ENCODE measurements around the gene G0S2.

The G0S2 gene

DNA sequence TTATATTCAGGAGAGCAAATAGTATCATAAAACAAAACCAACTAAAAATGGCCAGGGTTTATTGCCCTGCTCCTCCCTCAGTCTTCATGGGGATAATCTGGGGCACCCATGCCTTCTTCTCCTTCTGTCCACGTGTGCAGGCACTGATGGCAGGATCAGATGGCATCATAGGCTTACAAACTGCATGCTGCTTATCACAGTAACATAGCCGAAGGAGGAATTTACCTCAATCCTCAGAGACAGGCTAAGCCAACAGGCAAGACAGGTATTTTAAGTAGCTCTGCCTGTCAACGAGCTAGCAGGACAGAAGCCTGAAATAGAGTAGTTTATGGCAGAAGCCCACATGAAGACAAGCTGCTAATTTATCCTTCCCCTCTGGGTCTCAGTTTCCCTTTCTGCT lies 32.4 kb upstream of the G0S2 start:
- Mint-ChIP-seq H3K36me3 (ENCODE audit: low read depth) (no peaks in the 10 kb centered on the region), H3K4me1 (peaks cover 3% of the 10 kb centered on the region), H3K9me3 (no peaks in the 10 kb centered on the region), H3K27ac (no peak overlapping the region), H3K4me3 (no peak overlapping the region), H3K27me3 (peaks cover 2% of the 10 kb centered on the region)
- DNase-seq (no peak), ATAC-seq (no peak)

DNA sequence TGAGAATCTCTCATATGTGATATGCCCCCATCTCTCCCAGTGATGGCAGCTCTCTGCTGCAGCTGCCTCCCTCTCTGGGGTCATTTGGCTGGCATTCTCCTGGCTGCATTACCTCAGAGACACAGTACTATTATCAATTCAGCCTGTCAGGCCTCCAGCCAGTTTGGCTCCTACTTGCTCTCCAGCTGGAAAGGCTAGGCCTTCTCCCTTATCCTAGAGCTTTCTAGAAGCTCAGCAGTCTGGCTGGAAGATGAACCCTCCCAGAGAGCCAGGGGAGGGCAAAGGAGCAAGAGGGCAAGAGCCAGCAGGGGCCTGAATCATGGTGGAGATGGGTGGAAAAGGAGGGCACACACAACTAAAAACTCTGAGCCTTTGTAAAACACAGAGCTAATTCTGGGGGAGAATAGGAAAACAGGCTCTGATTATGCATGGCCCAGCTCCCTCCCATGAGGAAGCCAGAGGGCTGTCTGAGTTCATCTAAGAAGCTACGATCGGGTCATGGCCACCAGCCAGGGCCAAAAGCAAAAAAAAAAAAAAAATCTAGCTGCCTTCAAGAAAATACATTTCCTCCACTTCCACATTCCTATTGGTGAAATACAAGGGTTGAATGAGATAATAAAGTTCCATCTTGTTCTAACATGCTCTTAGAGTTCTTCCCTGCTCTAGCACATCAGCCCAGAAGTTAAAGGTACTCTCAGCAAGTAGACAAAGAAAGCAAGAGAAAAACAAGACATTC lies 31.8 kb upstream of the G0S2 start:
- H3K27me3 Mint-ChIP-seq = no peaks in the 10 kb centered on the region
- no peak overlapping the region for H3K4me3 Mint-ChIP-seq
- no peak overlapping the region for H3K27ac Mint-ChIP-seq
- H3K36me3 Mint-ChIP-seq (ENCODE audit: low read depth) = no peaks in the 10 kb centered on the region
- ATAC-seq = no peak
- H3K4me1 Mint-ChIP-seq = peaks cover 3% of the 10 kb centered on the region
- H3K9me3 Mint-ChIP-seq = no peaks in the 10 kb centered on the region
- no peak for DNase-seq

DNA sequence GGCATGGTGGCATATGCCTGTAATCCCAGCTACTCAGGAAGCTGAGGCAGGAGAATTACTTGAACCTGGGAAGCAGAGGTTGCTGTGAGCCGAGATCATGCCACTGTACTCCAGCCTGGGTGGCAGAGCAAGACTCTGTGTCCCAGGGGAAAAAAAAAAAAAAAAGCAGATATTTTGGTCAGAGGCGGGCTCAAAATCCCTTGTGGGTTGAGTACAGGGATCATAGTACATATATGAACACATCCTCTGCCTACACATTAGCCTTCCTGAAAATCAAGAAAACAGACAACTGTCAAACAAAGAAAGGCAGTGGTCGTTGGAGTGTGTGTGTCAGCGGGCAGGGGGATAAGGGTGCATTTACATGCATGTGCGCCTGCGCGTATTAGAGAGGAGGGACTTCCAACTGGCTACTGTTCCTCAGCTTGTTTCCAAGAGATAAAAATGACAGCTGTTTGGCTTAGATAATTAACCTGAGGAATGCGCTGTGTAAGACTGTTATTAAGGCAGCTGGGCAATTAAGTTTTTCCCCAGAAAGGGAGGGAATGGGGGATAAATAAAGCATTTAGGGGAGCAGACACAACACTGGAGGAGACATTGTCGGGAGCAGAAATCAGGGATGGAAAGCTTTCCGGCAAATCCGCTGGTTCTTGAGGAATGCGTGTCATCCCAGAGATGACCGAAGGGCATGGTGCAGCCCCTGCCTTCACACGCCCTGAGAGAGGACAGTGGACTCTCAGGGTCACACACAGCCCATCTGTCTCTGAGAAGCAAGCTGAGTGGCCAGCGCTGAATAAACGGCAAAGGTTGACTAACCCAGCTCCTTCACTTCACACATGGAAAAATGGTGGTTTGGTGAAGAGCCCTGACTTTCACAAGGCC lies 29.4 kb upstream of the G0S2 start:
- H3K9me3 Mint-ChIP-seq = no peaks in the 10 kb centered on the region
- ATAC-seq (no peak), DNase-seq (no peak)
- no peak overlapping the region for H3K27ac Mint-ChIP-seq
- H3K27me3 Mint-ChIP-seq = no peaks in the 10 kb centered on the region
- H3K4me3 Mint-ChIP-seq = no peak overlapping the region
- H3K36me3 Mint-ChIP-seq (ENCODE audit: low read depth) = no peaks in the 10 kb centered on the region
- peaks cover 19% of the 10 kb centered on the region for H3K4me1 Mint-ChIP-seq

- H3K9me3 Mint-ChIP-seq = no peaks in the 10 kb centered on the region
- no peak for DNase-seq
- no peaks in the 10 kb centered on the region for H3K27me3 Mint-ChIP-seq
- ATAC-seq = no peak
- H3K4me3 Mint-ChIP-seq = no peak overlapping the region
- H3K36me3 Mint-ChIP-seq (ENCODE audit: low read depth) = no peaks in the 10 kb centered on the region
- no peak overlapping the region for H3K27ac Mint-ChIP-seq
- peaks cover 26% of the 10 kb centered on the region for H3K4me1 Mint-ChIP-seq
These were observed 28.7 kb upstream of the G0S2 start for GRCh38 chr1:209646558-209646957.

- H3K9me3 Mint-ChIP-seq = no peaks in the 10 kb centered on the region
- no peak for ATAC-seq
These were observed 28.1 kb upstream of the G0S2 start for GRCh38 chr1:209647156-209647555.

GRCh38 chr1:209648346-209648745 lies 26.9 kb upstream of the G0S2 start:
- no peaks in the 10 kb centered on the region for H3K36me3 Mint-ChIP-seq (ENCODE audit: low read depth)
- H3K4me1 Mint-ChIP-seq = peaks cover 41% of the 10 kb centered on the region
- ATAC-seq = no peak
- no peak for DNase-seq
- H3K27ac Mint-ChIP-seq = no peak overlapping the region
- H3K4me3 Mint-ChIP-seq = no peak overlapping the region
- no peaks in the 10 kb centered on the region for H3K27me3 Mint-ChIP-seq
- no peaks in the 10 kb centered on the region for H3K9me3 Mint-ChIP-seq

More at GRCh38 chr1:209647156-209647555, 28.1 kb upstream of the G0S2 start:
- Mint-ChIP-seq H3K4me1 (peaks cover 30% of the 10 kb centered on the region), H3K36me3 (ENCODE audit: low read depth) (no peaks in the 10 kb centered on the region), H3K27me3 (no peaks in the 10 kb centered on the region), H3K4me3 (no peak overlapping the region), H3K27ac (no peak overlapping the region)
- no peak for DNase-seq

DNA sequence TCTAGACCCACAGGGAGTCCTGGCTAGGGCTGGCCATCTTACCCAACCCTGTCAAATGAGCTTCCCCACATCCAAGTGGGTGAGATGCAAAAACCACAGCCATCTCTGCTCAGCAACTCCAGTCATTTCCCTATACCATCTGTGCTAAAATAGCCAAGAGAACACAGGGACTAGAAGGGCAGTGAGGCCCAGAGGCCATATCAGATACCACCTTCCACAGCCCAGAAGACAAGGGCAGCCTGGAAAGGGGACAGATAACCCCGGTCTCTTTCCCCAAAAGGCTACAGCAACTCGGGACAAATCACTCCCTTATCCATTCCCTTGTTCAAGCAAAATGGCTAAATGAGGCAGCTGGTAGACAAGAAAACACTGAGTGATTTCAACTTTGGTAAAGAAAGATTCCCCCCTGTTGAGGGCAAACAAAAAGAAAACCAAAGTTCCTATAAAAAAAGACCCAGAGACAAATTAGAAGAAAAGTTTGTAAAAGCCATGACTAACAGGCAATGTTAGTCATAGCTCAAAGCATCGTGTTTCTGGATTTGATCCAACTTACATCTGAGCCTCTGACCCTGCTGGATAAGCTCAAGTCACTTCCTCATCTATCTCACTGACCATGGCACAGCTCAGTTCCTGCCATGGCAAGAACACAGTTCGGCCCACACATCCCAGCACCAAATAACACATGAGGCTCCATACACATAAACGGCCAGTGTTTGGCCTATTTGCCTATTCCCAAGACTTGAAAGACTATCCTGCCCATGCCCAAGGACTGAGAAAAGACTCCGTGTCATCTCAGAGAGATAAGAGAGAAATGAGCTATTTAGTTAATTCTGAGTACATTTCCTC lies 26.1 kb upstream of the G0S2 start:
- no peak overlapping the region for H3K4me3 Mint-ChIP-seq
- no peaks in the 10 kb centered on the region for H3K36me3 Mint-ChIP-seq (ENCODE audit: low read depth)
- peak overlapping the region; percentile 4 for H3K27ac Mint-ChIP-seq
- peaks cover 47% of the 10 kb centered on the region for H3K4me1 Mint-ChIP-seq
- DNase-seq (no peak), ATAC-seq (peak; percentile 33)
- no peaks in the 10 kb centered on the region for H3K27me3 Mint-ChIP-seq
- no peaks in the 10 kb centered on the region for H3K9me3 Mint-ChIP-seq

GRCh38 chr1:209650454-209650853 lies 24.8 kb upstream of the G0S2 start:
- no peak overlapping the region for H3K4me3 Mint-ChIP-seq

GRCh38 chr1:209651138-209651587 lies 24.0 kb upstream of the G0S2 start:
- H3K27ac Mint-ChIP-seq = peak overlapping the region; percentile 82
- no peaks in the 10 kb centered on the region for H3K9me3 Mint-ChIP-seq
- DNase-seq (peak; percentile 73), ATAC-seq (peak; percentile 90)
- peaks cover 2% of the 10 kb centered on the region for H3K27me3 Mint-ChIP-seq
- no peaks in the 10 kb centered on the region for H3K36me3 Mint-ChIP-seq (ENCODE audit: low read depth)
- H3K4me1 Mint-ChIP-seq = peaks cover 44% of the 10 kb centered on the region
- no peak overlapping the region for H3K4me3 Mint-ChIP-seq

More at GRCh38 chr1:209650454-209650853, 24.8 kb upstream of the G0S2 start:
- Mint-ChIP-seq H3K36me3 (ENCODE audit: low read depth) (no peaks in the 10 kb centered on the region), H3K27ac (no peak overlapping the region), H3K4me1 (peaks cover 47% of the 10 kb centered on the region), H3K9me3 (no peaks in the 10 kb centered on the region), H3K27me3 (no peaks in the 10 kb centered on the region)
- DNase-seq (no peak), ATAC-seq (no peak)

GRCh38 chr1:209652121-209652735 lies 23.0 kb upstream of the G0S2 start, which contains the start of gene LAMB3:
Gene LAMB3, minus strand, starts transcription at chr1:209652425. Its CDS starts 1,481 bp downstream, at chr1:209650944.
- Mint-ChIP-seq H3K4me1 (peaks cover 44% of the 10 kb centered on the region), H3K4me3 (no peak within 1 kb of the TSS), H3K27me3 (peaks cover 2% of the 10 kb centered on the region), H3K36me3 (ENCODE audit: low read depth) (no peaks in the 10 kb centered on the region), H3K27ac (peak within 1 kb of the TSS; percentile 82), H3K9me3 (no peaks in the 10 kb centered on the region)
- no peak for ATAC-seq
- DNase-seq = no peak

- DNase-seq = peak; percentile 70
- ATAC-seq = peak; percentile 61
- Mint-ChIP-seq H3K9me3 (no peaks in the 10 kb centered on the region), H3K36me3 (ENCODE audit: low read depth) (no peaks in the 10 kb centered on the region), H3K27ac (peak overlapping the region; percentile 49), H3K4me3 (no peak overlapping the region), H3K27me3 (peaks cover 5% of the 10 kb centered on the region), H3K4me1 (peaks cover 44% of the 10 kb centered on the region)
These were observed 22.3 kb upstream of the G0S2 start for GRCh38 chr1:209652873-209653401.

- DNase-seq (no peak), ATAC-seq (no peak)
- Mint-ChIP-seq H3K4me1 (peaks cover 45% of the 10 kb centered on the region), H3K9me3 (no peaks in the 10 kb centered on the region), H3K4me3 (no peak overlapping the region), H3K36me3 (ENCODE audit: low read depth) (no peaks in the 10 kb centered on the region), H3K27me3 (peaks cover 12% of the 10 kb centered on the region), H3K27ac (no peak overlapping the region)
These were observed 21.3 kb upstream of the G0S2 start for GRCh38 chr1:209653915-209654351.

DNA sequence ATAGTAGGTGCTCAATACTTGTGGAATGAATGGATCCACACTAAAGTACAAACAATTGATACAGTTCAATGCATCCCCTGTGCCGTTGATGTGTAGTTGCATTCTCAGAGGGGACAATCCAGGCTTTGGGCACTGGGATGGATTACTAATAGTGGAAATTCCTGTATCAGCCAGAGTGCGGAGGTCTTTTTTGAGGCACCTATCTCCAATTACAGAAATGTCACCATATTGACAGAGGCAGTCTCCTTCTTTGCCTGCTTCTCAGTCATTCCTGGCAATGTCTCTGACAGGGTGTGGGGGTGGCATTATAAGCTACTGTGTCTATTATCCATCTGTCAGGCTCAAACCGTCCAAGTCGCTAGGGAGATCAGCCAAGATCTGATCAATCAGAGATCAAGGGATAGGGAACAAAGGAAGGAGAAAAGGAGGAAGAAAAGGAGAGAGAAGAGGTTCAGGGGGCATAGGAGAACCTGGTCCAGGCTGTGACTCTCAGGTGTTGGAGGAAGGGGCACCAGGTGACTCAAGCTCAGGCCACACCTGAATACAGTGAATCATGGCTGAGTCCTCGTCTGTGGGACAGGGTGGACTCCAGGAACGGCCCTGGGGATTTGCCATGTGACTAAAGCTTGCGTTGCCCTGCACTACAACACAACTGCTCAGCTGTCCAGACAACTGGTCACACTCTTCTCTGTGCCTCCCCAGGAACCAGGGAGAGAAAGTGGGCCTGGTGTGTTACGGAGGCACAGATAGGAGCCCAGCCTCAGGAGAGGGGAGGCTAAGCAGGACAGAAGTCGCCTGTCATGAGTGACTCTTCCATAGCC lies 19.6 kb upstream of the G0S2 start:
- peaks cover 46% of the 10 kb centered on the region for H3K4me1 Mint-ChIP-seq
- H3K36me3 Mint-ChIP-seq (ENCODE audit: low read depth) = no peaks in the 10 kb centered on the region
- no peaks in the 10 kb centered on the region for H3K9me3 Mint-ChIP-seq
- no peak overlapping the region for H3K27ac Mint-ChIP-seq
- no peak overlapping the region for H3K4me3 Mint-ChIP-seq
- peaks cover 13% of the 10 kb centered on the region for H3K27me3 Mint-ChIP-seq
- no peak for ATAC-seq
- DNase-seq = no peak
